PC-9 (cell line): ENCODE data around the gene PHF11. TPM values are rescaled to one million over a fixed set of nuclear protein-coding genes. Genes with fewer than 3 reads are reported as not detected.

Experiments used
- BruUV-seq: library from RNA; stranded (reverse); fragments of 400-500 nt; replicated peaks from 2 replicates; lab custom pipeline; 2021; lab: Mats Ljungman, UMichigan
- CTCF ChIA-PET: fragments of 300-600 bp; sonication (Branson Sonifier 250); formaldehyde crosslinking; loops from one replicate; lab custom pipeline; 2022; ENCODE audit warnings: antibody characterized with exemption; lab: Charles Lee
- POLR2A ChIA-PET: fragments of 300-600 bp; sonication (Branson Sonifier 250); formaldehyde crosslinking; loops from one replicate; lab custom pipeline; 2022; ENCODE audit warnings: antibody characterized with exemption; ENCODE audit not compliant: unreplicated experiment; lab: Charles Lee
- DNase-seq, 2 experiments: peaks; one replicate each; pipeline versions ENCODE4 v3.0.0 to v3.0.0-alpha.2; 2015 to 2022; ENCODE audit warnings: mixed read lengths in 1 of 2
- H2AFZ ChIP-seq: fragments of 200-600 bp; sonication (generic); 2 replicates; pipeline ENCODE4 v1.8.1; 2017; ENCODE audit warnings: antibody characterized with exemption
- H3F3A ChIP-seq: fragments of 200-600 bp; sonication (generic); 2 replicates; pipeline ENCODE4 v1.8.1; 2017; ENCODE audit warnings: antibody characterized with exemption, mild to moderate bottlenecking, low read depth; ENCODE audit not compliant: insufficient read depth
- H3K27ac ChIP-seq: fragments of 200-600 bp; sonication (generic); 2 replicates; pipeline ENCODE4 v1.6.1; 2016; ENCODE audit warnings: mixed run types
- H3K27me3 ChIP-seq: fragments of 200-600 bp; sonication (generic); 2 replicates; pipeline ENCODE4 v1.6.1; 2016; ENCODE audit warnings: low read depth, mixed run types; ENCODE audit not compliant: insufficient read depth
- H3K36me3 ChIP-seq: fragments of 200-600 bp; sonication (generic); 2 replicates; pipeline ENCODE4 v1.6.1; 2016; ENCODE audit warnings: low read depth, mixed run types
- H3K4me1 ChIP-seq: fragments of 200-600 bp; sonication (generic); replicated peaks from 2 replicates; pipeline ENCODE4 v1.6.1; 2016; ENCODE audit warnings: mixed run types; ENCODE audit not compliant: insufficient read depth
- H3K4me2 ChIP-seq: fragments of 200-600 bp; sonication (generic); 2 replicates; pipeline ENCODE4 v1.6.1; 2017; ENCODE audit warnings: mixed run types
- H3K4me3 ChIP-seq: fragments of 200-600 bp; sonication (generic); 2 replicates; pipeline ENCODE4 v1.6.1; 2016; ENCODE audit warnings: mixed run types
- H3K79me2 ChIP-seq: fragments of 200-600 bp; sonication (generic); 2 replicates; pipeline ENCODE4 v1.6.1; 2017; ENCODE audit warnings: low read depth, mixed run types
- H3K9me2 ChIP-seq: fragments of 200-600 bp; sonication (generic); 2 replicates; pipeline ENCODE4 v1.8.1; 2017; ENCODE audit warnings: mild to moderate bottlenecking; ENCODE audit not compliant: insufficient read depth
- H3K9me3 ChIP-seq: fragments of 200-600 bp; sonication (generic); 2 replicates; pipeline ENCODE4 v1.8.1; 2016; ENCODE audit warnings: low read depth; ENCODE audit not compliant: insufficient read depth
- H4K20me1 ChIP-seq: fragments of 200-600 bp; sonication (generic); 2 replicates; pipeline ENCODE4 v1.8.1; 2017; ENCODE audit not compliant: insufficient read depth
- CTCF ChIP-seq: fragments of 200-600 bp; sonication (generic); conservative IDR thresholded peaks from 2 replicates; pipeline ENCODE4 v1.6.1; 2017; ENCODE audit warnings: mixed run types, antibody characterized with exemption, mild to moderate bottlenecking, moderate library complexity
- EZH2 ChIP-seq: fragments of 200-600 bp; sonication (generic); IDR thresholded peaks from 2 replicates; pipeline ENCODE4 v1.8.0; 2017; ENCODE audit warnings: antibody characterized with exemption, low read depth
- intact Hi-C: fragments of 100-400 bp; cut with micrococcal nuclease; formaldehyde crosslinking; loops from one replicate; pipeline ENCODE4 v1.10.0; 2022; ENCODE audit not compliant: unreplicated experiment
- total RNA-seq: library from RNA; stranded (reverse); gene quantifications from 2 replicates; pipeline ENCODE4 v1.2.3, GENCODE V29; 2021

Gene PHF11
- total RNA-seq, 1 experiment from 2014 or later = 25.2 TPM

- Histone ChIP-seq H3K4me3 (no peak overlapping the region), H3K4me1 (no peaks in the 10 kb centered on the region), H3F3A (0 out of 2 replicates have a peak, but pooled peaks cover 2% of the 10 kb centered on the region), H3K9me2 (no peaks in the 10 kb centered on the region), H3K36me3 (no peaks in the 10 kb centered on the region), H3K9me3 (no peaks in the 10 kb centered on the region), H4K20me1 (no peaks in the 10 kb centered on the region), H3K4me2 (no peak overlapping the region), H3K27me3 (no peaks in the 10 kb centered on the region), H2AFZ (no peak overlapping the region), H3K79me2 (no peaks in the 10 kb centered on the region), H3K27ac (no peak overlapping the region)
- no TSS peak for BruUV-seq
- ChIA-PET CTCF (no interaction called here), POLR2A (no interaction called here)
- intact Hi-C loops = no loop called here
- no peak for TF ChIP-seq EZH2
- TF ChIP-seq CTCF = no peak
- DNase-seq = no peak
Measured at GRCh38 chr13:49512578-49512977, 16.8 kb downstream of the PHF11 start.

GRCh38 chr13:49516467-49516866 is 20.7 kb downstream of the PHF11 start:
- H3K27me3 ChIP-seq = no peaks in the 10 kb centered on the region
- no TSS peak for BruUV-seq
- H3F3A ChIP-seq = no peaks in the 10 kb centered on the region
- intact Hi-C loops = no loop called here
- no peak overlapping the region for H3K27ac ChIP-seq
- no peaks in the 10 kb centered on the region for H3K36me3 ChIP-seq
- ChIA-PET POLR2A (interaction anchor here (0.6 kb wide), 1 partner anchor 121 kb away, joined by 3 read pairs; no protein-coding TSS in a partner anchor), CTCF (no interaction called here)
- H3K9me3 ChIP-seq = no peaks in the 10 kb centered on the region
- H3K9me2 ChIP-seq = no peaks in the 10 kb centered on the region
- no peak for DNase-seq
- no peak overlapping the region for H3K4me2 ChIP-seq
- H2AFZ ChIP-seq = no peak overlapping the region
- no peaks in the 10 kb centered on the region for H3K4me1 ChIP-seq
- TF ChIP-seq CTCF (no peak), EZH2 (no peak)
- no peak overlapping the region for H3K4me3 ChIP-seq
- no peaks in the 10 kb centered on the region for H4K20me1 ChIP-seq
- H3K79me2 ChIP-seq = no peaks in the 10 kb centered on the region

- DNase-seq = no peak
Measured at GRCh38 chr13:49517461-49517860, 21.7 kb downstream of the PHF11 start.

More at GRCh38 chr13:49517461-49517860, 21.7 kb downstream of the PHF11 start:
- Histone ChIP-seq H4K20me1 (no peaks in the 10 kb centered on the region), H2AFZ (no peak overlapping the region), H3K27me3 (no peaks in the 10 kb centered on the region), H3K4me3 (no peak overlapping the region), H3K4me2 (no peak overlapping the region), H3K79me2 (no peaks in the 10 kb centered on the region), H3K9me3 (no peaks in the 10 kb centered on the region), H3K27ac (no peak overlapping the region), H3F3A (no peaks in the 10 kb centered on the region), H3K4me1 (no peaks in the 10 kb centered on the region), H3K36me3 (no peaks in the 10 kb centered on the region), H3K9me2 (no peaks in the 10 kb centered on the region)
- intact Hi-C loops = no loop called here
- TF ChIP-seq CTCF (no peak), EZH2 (no peak)
- CTCF ChIA-PET = no interaction called here
- BruUV-seq = no TSS peak
- POLR2A ChIA-PET = no interaction called here
